HG03095 (cell line): Measurements from ENCODE around the gene OR8A1.
"Not testable (repeated sequence)": the region's sequence is repeated elsewhere in the genome, so short reads cannot be mapped to it uniquely, and the experiment has no call there.

Source experiments
- ATAC-seq: cut with Tn5 transposase; IDR thresholded peaks from one replicate; pipeline ENCODE4 v1.9.1; 2021; ENCODE audit warnings: moderate library complexity; ENCODE audit not compliant: unreplicated experiment

The OR8A1 gene

GRCh38 chr11:124592627-124593026, 22.8 kb downstream of the OR8A1 start:
- no peak for ATAC-seq

GRCh38 chr11:124595302-124595701, 25.5 kb downstream of the OR8A1 start:
- ATAC-seq, result no peak

GRCh38 chr11:124597626-124598025, 27.8 kb downstream of the OR8A1 start:
- ATAC-seq, result no peak

DNA sequence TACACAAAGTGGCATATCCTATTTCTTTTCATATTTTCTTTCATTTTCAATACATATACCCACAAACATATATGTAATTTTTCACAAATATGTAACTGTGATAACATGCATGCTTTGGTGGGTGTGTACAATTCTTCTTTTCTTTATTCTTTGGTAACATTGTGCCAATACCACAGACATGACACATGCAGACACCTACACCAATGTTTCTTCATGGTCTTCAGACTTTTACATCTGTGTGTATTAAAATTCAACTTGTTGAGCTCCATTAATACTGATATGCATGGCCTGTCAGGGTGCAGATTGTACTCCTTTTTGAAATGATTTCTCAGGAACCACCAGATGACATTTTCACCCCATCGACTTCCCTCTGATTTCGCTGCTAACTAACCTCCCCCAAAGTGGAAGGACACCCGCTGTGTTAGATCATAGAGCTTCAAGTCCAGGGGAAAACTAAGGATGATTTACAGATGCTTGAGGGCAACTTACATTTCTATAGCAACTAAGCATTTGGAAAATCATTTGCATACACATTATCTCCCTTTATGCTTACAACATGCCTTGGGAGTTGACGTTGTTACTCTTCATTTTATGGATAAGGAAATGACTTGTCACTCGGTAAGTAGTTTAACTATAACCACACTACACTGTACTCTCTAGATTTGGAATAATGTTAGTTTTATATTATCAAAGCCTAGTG, 31.0 kb downstream of the OR8A1 start:
- ATAC-seq, result no peak

DNA sequence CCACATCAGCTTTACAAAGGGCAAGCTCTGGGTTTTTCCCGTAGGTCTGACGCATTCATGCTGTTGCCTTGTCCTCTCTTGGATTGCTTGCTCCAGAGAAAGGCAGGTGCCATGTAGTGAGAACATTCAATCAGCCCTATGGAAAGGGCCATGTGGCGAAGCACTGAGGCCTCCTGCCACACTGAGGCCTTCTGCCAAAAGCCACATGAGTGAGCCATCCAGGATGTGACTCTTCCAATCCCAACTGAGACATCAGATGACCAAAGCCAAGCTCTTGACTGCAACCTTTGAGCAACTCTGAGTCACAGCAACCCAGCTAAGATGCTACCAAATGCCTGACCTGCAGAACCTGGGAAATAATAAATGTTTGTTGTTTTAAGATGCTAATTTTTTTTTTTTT, 32.4 kb downstream of the OR8A1 start:
- ATAC-seq, result no peak

GRCh38 chr11:124602723-124603122, 32.9 kb downstream of the OR8A1 start:
- not testable (repeated sequence) for ATAC-seq

DNA sequence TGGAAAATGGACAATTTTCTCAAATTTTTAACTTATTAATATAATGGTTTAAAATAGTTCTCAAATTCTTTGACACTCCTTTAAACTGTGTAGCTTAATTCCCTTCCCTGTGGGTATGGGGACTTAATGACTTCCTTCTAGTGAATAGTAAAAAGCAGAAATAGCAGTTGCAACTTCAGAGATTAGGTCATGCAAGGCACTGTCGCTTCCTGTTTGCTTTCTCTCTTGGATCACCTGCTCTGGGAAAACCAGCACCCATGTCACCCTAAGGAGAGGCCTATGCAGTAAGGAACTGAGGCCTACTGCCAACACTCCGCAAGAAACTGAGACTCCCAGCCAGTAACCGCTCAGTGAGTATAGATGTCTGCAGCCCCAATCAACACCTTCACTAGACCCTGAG, 35.9 kb downstream of the OR8A1 start:
- ATAC-seq, result no peak

- ATAC-seq, result no peak
These were observed 38.4 kb downstream of the OR8A1 start for GRCh38 chr11:124608147-124608546.

- ATAC-seq, result no peak
These were observed 40.5 kb downstream of the OR8A1 start for GRCh38 chr11:124610295-124610694.

DNA sequence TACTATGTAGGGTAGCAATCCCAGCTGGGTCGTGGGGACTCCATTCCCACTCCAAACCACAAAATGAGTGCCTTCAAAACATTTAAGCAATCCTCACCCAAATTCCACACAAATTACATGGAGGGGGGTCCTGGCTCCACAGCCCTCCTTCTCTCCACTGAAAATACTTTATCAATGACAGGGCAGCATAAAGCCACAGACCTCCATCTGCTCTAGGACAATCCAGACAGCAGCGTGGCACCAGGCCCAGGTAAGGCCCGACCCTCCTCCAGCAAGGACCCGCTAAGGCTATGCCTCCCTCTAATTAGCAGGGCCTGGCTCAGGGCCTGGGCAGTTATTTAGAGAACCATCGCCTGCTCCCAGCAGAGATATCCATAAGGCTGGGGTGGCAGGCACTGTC, 41.3 kb downstream of the OR8A1 start, which contains the start of gene PANX3:
Gene PANX3, plus strand, starts transcription at position 365 of the 400 bp plus-strand sequence. CDS start 129 bp downstream, outside the sequence.
- no peak for ATAC-seq

DNA sequence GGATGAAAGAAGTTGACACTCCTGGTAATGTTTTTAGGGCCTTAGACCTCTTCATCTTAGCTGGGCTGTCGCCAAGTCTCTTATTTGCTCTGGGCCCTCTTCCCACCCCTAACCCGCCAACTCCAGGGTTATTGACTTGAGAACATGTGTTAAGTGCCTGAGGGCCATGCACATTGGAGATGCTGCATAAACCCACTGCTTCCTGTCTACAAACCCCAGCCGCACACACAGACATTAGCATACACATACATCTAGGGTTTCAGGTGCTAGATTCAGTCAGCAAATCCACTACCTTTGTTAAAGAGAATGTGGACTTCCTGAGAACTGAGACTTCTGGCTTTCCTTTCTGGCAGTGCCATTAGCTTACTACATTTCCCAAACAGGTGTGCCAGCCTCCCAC, 42.2 kb downstream of the OR8A1 start:
- no peak for ATAC-seq

DNA sequence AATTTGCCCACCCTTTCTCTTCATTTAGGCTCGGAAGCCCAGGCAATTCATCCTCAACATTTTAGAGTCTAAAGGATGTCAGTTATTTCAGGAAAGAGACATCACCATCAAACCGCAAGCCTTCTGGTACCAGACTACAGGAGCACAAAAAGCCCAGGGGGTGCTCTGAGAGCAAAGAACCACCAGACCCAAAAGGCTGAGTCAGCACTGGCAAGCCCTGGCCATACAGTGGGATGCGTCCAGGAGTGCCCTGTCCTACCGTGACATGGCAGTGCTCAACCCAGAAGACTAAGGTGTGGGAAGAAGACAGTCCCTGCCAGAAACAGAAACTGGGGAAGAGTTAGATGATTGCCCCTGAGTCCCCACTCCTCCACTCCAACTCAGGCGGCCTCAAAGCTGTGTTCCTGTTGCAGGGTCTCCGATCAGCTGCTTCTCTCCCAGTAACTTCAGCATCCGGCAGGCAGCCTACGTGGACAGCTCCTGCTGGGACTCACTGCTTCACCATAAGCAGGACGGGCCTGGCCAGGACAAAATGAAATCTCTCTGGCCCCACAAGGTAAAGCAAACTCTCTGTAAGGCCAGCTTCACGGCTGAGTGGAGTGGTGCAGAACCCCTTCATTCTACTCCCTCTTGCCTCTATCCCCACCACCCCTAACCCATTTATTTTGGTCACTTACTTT, 42.9 kb downstream of the OR8A1 start:
- no peak for ATAC-seq

DNA sequence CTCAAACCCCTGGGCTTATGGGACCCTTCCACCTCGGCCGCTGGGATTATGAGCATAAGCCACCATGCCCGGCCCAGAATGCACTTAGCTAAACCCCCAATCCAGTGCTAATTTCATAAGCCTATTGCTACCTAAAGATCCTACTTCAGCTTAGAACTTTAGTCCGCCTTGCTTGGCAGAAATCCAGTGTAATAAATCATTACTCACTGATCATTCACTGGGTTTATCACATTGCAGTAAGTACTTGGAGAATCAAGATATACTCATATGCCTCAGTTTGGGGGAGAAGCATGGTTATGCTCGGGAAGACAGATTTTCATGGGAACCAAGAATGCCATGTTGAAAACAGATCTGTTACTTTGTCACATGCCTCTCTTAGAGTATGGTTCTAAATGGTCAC, 49.1 kb downstream of the OR8A1 start:
- no peak for ATAC-seq
